Epithelial cell of proximal tubule (primary cell): ENCODE results near the gene CHAD. TPM values are rescaled to one million over a fixed set of nuclear protein-coding genes. Genes with fewer than 3 reads are reported as not detected.
A peak's percentile ranks its signal among the peaks of the same experiment; 100 is the strongest.

ENCODE experiments used
- DNase-seq: peaks from one replicate; pipeline ENCODE4 v3.0.0-alpha.2; 2011; ENCODE audit warnings: low read depth
- H3K4me3 ChIP-seq: 2 replicates; pipeline ENCODE4 v1.5.1; 2011; ENCODE audit warnings: low read depth, mild to moderate bottlenecking, low read length
- total RNA-seq: library from RNA; depleted of rRNA; stranded (reverse); fragments of >200 nt; gene quantifications from 2 replicates; pipeline ENCODE4 v1.2.3, GENCODE V29; 2015
- TF ChIP-seq, protein P1 (sequence below): conservative IDR thresholded peaks from 2 replicates; pipeline ENCODE4 v1.5.1; 2012; ENCODE audit warnings: low read depth, mild to moderate bottlenecking, low read length

Gene CHAD
- total RNA-seq, 1 donor from 2014 or later, result not detected

DNA sequence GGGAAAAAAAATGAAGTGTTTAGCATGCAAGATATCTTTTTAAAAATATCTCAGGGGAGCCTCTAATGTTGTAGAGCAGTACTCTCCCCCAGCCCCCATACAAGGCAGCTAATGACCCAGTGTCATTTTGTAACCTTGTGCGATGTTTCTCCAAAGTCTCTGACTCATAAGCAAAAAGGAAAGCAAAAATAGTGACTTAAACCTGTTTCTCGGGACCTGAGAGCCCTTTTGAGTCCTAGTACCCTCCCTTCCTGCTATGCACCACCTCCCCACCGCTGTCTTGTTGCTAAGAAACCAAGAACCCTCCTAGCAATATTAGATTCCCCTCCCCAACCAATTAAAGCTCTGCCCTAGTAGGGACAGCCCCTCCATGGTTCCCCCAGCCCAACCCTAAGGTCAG is 42.4 kb upstream of the CHAD start:
- TF ChIP-seq, protein P1, sequence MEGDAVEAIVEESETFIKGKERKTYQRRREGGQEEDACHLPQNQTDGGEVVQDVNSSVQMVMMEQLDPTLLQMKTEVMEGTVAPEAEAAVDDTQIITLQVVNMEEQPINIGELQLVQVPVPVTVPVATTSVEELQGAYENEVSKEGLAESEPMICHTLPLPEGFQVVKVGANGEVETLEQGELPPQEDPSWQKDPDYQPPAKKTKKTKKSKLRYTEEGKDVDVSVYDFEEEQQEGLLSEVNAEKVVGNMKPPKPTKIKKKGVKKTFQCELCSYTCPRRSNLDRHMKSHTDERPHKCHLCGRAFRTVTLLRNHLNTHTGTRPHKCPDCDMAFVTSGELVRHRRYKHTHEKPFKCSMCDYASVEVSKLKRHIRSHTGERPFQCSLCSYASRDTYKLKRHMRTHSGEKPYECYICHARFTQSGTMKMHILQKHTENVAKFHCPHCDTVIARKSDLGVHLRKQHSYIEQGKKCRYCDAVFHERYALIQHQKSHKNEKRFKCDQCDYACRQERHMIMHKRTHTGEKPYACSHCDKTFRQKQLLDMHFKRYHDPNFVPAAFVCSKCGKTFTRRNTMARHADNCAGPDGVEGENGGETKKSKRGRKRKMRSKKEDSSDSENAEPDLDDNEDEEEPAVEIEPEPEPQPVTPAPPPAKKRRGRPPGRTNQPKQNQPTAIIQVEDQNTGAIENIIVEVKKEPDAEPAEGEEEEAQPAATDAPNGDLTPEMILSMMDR, result no peak
- DNase-seq, result no peak
- H3K4me3 ChIP-seq, result no peak overlapping the region

DNA sequence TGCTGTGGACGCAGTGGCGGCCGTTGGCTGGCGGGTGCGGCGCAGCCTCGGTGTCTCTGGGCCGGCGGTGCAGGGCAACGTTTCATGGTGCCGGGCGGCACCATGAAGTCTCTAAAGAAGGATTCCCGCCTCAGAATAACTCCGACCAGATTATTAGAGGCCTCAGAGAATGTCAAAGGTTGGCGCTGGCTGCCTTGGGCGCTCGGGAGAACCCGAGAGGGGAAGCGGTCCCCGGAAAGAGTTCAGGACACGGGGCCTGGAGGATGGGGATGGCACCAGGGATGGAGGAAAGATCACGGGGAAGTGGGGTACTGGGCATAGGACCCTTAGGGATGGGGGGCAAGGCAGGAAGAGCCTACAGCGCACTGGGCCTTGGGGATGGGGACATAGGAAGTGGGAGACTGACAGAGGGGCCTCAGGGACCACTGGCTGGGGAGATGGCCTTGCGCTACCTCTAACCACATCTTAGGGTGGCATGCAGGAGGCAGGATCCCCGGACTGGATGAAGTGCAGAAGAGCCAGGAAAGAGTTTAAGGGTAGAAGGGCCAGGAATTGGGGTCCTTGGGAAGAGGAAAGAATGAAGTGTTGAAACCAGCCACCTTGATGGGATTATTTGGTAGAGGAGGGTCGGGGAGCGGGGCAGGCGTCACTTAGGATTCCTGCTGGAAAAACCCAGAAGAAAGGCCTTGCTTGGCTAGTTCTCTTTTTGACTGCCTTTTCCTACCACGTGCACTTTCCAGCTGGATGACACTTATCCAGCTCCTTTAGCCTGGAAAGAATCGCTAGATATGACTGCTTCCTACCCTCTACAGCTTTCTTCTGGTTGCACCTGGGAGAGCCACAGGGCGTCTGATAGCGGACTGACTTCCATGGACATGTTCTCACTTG is 40.1 kb upstream of the CHAD start:
- peak overlapping the region; percentile 52 for H3K4me3 ChIP-seq
- TF ChIP-seq, protein P1, result peak; percentile 13
- DNase-seq, result no peak

GRCh38 chr17:50507871-50508572 is 39.3 kb upstream of the CHAD start, which contains the start of gene MYCBPAP:
Gene MYCBPAP, plus strand, starts transcription at chr17:50508439. Its CDS starts 236 bp downstream, at chr17:50508675.
- H3K4me3 ChIP-seq, result peak within 1 kb of the TSS; percentile 52
- DNase-seq, result no peak
- TF ChIP-seq, protein P1, result no peak

DNA sequence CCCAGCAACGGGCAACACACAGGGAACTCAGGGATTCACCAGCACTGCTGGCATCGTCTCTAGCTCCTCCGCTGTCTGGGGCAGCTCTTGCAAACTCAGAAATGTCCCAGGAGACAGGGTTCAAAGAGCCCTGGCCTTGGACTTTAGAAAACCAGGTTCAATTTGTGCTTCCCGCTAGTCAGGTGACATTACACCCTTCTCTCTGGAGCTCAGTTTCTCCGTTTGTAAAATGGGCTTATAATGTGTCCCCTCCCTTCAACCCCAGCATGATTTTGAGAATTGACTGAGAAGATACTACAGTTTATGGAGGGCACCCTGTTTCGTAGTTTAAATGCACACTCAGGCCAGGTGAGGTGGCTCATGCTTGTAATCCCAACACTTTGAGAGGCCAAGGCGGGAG is 37.6 kb upstream of the CHAD start:
- DNase-seq, result no peak
- TF ChIP-seq, protein P1, result no peak
- no peak overlapping the region for H3K4me3 ChIP-seq

GRCh38 chr17:50505591-50506130 is 37.0 kb upstream of the CHAD start:
- TF ChIP-seq, protein P1, result no peak
- no peak for DNase-seq
- no peak overlapping the region for H3K4me3 ChIP-seq

GRCh38 chr17:50502301-50502990 is 33.8 kb upstream of the CHAD start:
- no peak for DNase-seq
- H3K4me3 ChIP-seq, result no peak overlapping the region
- TF ChIP-seq, protein P1, result no peak
